K562 (cell line): ENCODE results near the gene HOXA11. TPM values are rescaled to one million over a fixed set of nuclear protein-coding genes. Genes with fewer than 3 reads are reported as not detected.

Experiments used
- ATAC-seq: fragments of 200-7000 bp; cut with Tn5 transposase; 3 replicates; pipeline ENCODE4 v1.9.1; 2020; ENCODE audit warnings: moderate library complexity
- BruUV-seq: library from RNA; stranded (reverse); fragments of 400-500 nt; replicated peaks from 2 replicates; lab custom pipeline; 2021; lab: Mats Ljungman, UMichigan
- CTCF ChIA-PET: fragments of 300-600 bp; formaldehyde crosslinking; extraction: SDS; loops from one replicate; lab custom pipeline; 2021; ENCODE audit warnings: low intra/inter-chr PET ratio; lab: Yijun Ruan, JAX
- POLR2A ChIA-PET: fragments of 300-600, 350-650 bp; sonication (Branson Sonifier 250); formaldehyde crosslinking; extraction: SDS; loops from one replicate; lab custom pipeline; 2021; ENCODE audit warnings: antibody characterized with exemption, inconsistent platforms; lab: Yijun Ruan, JAX
- DNase-seq, 4 experiments: peaks; one replicate each; pipeline versions ENCODE4 v3.0.0 to v3.0.0-alpha.2; 2011 to 2018; ENCODE audit warnings: low spot score in 3 of 4, mixed read lengths in 3 of 4; ENCODE audit errors: extremely low read depth in 1 of 4
- FAIRE-seq: peaks from 2 replicates; lab custom pipeline; 2011; peaks lifted over from hg19 to GRCh38; lab: Jason Lieb, UNC
- H2AFZ ChIP-seq: 2 replicates; pipeline ENCODE4 v1.6.0; 2011; ENCODE audit warnings: low read depth, low read length, control low read depth, inconsistent platforms
- H3K27ac ChIP-seq: fragments of 200-600 bp; 3 replicates; pipeline ENCODE4 v1.8.0; 2011; ENCODE audit warnings: low read depth, mild to moderate bottlenecking, control low read depth, inconsistent platforms, low read length, moderate library complexity, mixed read lengths; ENCODE audit errors: extremely low read depth
- H3K27me3 ChIP-seq, 2 experiments: fragments of 300-600 bp in 1 of 2; 2 replicates in 1 of 2; 3 replicates in 1 of 2; pipeline versions ENCODE4 v1.6.0 to v1.8.0; 2011; ENCODE audit warnings: inconsistent platforms in 2 of 2, low read length in 2 of 2, mild to moderate bottlenecking in 1 of 2, mixed read lengths in 1 of 2, moderate library complexity in 1 of 2; ENCODE audit not compliant: control insufficient read depth in 2 of 2, insufficient read depth in 2 of 2
- H3K36me3 ChIP-seq: fragments of 300-600 bp; 3 replicates; pipeline ENCODE4 v1.8.0; 2011; ENCODE audit warnings: mild to moderate bottlenecking, low read length, inconsistent platforms; ENCODE audit not compliant: control insufficient read depth, insufficient read depth
- H3K4me1 ChIP-seq, 2 experiments: fragments of 200-600 bp in 1 of 2; replicated peaks in 1 of 2; 2 replicates in 1 of 2; 3 replicates in 1 of 2; pipeline versions ENCODE4 v1.5.1 to v1.8.0; 2011; ENCODE audit warnings: inconsistent platforms in 2 of 2, low read length in 2 of 2, mild to moderate bottlenecking in 1 of 2, mixed read lengths in 1 of 2, moderate library complexity in 1 of 2; ENCODE audit not compliant: control insufficient read depth in 2 of 2, insufficient read depth in 2 of 2
- H3K4me2 ChIP-seq: 2 replicates; pipeline ENCODE4 v1.6.1; 2011; ENCODE audit warnings: low read length, control low read depth, inconsistent platforms, mixed read lengths; ENCODE audit not compliant: insufficient read depth
- H3K4me3 ChIP-seq: fragments of 200-600 bp; sonication (generic), shearing (Covaris generic); 2 replicates; pipeline ENCODE4 v1.5.1; 2016; ENCODE audit warnings: control low read depth, inconsistent platforms
- H3K79me2 ChIP-seq: fragments of 200-600 bp; 3 replicates; pipeline ENCODE4 v1.8.0; 2011; ENCODE audit warnings: low read length, inconsistent platforms; ENCODE audit not compliant: control insufficient read depth, insufficient read depth
- H3K9ac ChIP-seq, 2 experiments: 2 replicates each; pipeline versions ENCODE4 v1.6.0 to v1.6.1; 2011; ENCODE audit warnings: low read depth in 2 of 2, low read length in 2 of 2, control low read depth in 1 of 2, inconsistent platforms in 1 of 2, mild to moderate bottlenecking in 1 of 2, mixed read lengths in 1 of 2; ENCODE audit not compliant: insufficient read depth in 1 of 2
- H3K9me1 ChIP-seq: one replicate; pipeline ENCODE4 v1.6.0; 2011; ENCODE audit warnings: inconsistent platforms, mild to moderate bottlenecking, low read length, moderate library complexity; ENCODE audit not compliant: control insufficient read depth, insufficient read depth
- H3K9me3 ChIP-seq: replicated peaks from 2 replicates; pipeline ENCODE4 v1.5.1; 2011; ENCODE audit warnings: low read depth, low read length, inconsistent platforms; ENCODE audit not compliant: control insufficient read depth, insufficient read depth
- H4K20me1 ChIP-seq: replicated peaks from 2 replicates; pipeline ENCODE4 v1.6.1; 2011; ENCODE audit warnings: low read length, inconsistent platforms, mixed read lengths; ENCODE audit not compliant: control insufficient read depth, insufficient read depth
- BRD4 ChIP-seq: fragments of 200-600 bp; sonication (generic); IDR thresholded peaks from 2 replicates; pipeline ENCODE4 v1.6.1; 2017; ENCODE audit warnings: inconsistent platforms
- CCNT2 ChIP-seq: IDR thresholded peaks from 2 replicates; pipeline ENCODE4 v1.6.1; 2011; ENCODE audit warnings: borderline replicate concordance, low read depth, mild to moderate bottlenecking, moderate library complexity, mixed read lengths, low read length; ENCODE audit not compliant: insufficient read length; ENCODE audit errors: extremely low read depth
- CTCFL ChIP-seq: IDR thresholded peaks from 2 replicates; pipeline ENCODE4 v1.6.1; 2011; ENCODE audit warnings: borderline replicate concordance, low read depth, mild to moderate bottlenecking, moderate library complexity, low read length; ENCODE audit not compliant: insufficient read depth, poor library complexity, severe bottlenecking
- DACH1 ChIP-seq: fragments of 450-650 bp; IDR thresholded peaks from 2 replicates; pipeline ENCODE4 v1.6.1; 2018; ENCODE audit not compliant: partially characterized antibody
- DEAF1 ChIP-seq: fragments of 450-650 bp; formaldehyde crosslinking; IDR thresholded peaks from 2 replicates; pipeline ENCODE4 v1.4.0; 2020; ENCODE audit warnings: mild to moderate bottlenecking, moderate library complexity
- FUS ChIP-seq: fragments of 200-400 bp; formaldehyde crosslinking; optimal IDR thresholded peaks from 2 replicates; pipeline ENCODE3; 2017; ENCODE audit warnings: low read depth, low read length
- RBFOX2 ChIP-seq: fragments of 200-400 bp; formaldehyde crosslinking; IDR thresholded peaks from 2 replicates; pipeline ENCODE4 v1.6.1; 2017; ENCODE audit warnings: low read depth, mild to moderate bottlenecking, low read length, moderate library complexity
- SMAD2 ChIP-seq: fragments of 150-350 bp; IDR thresholded peaks from 2 replicates; pipeline ENCODE4 v1.6.1; 2014; ENCODE audit warnings: low read depth, mild to moderate bottlenecking, low read length
- SMARCE1 ChIP-seq: fragments of 450-650 bp; IDR thresholded peaks from 2 replicates; pipeline ENCODE4 v1.7.1; 2016; ENCODE audit warnings: mild to moderate bottlenecking
- SNIP1 ChIP-seq: fragments of 450-650 bp; IDR thresholded peaks from 2 replicates; pipeline ENCODE4 v1.7.1; 2017; ENCODE audit warnings: low read depth, mild to moderate bottlenecking
- ZNF165 ChIP-seq: fragments of 250-450 bp; sonication (Bioruptor Pico); IDR thresholded peaks from 2 replicates; pipeline ENCODE4 v1.4.0; 2020; ENCODE audit warnings: borderline replicate concordance
- ZNF239 ChIP-seq: fragments of 250-450 bp; sonication (Bioruptor Pico); IDR thresholded peaks from 2 replicates; pipeline ENCODE4 v1.4.0; 2020; ENCODE audit warnings: mild to moderate bottlenecking
- ZNF695 ChIP-seq: fragments of 450-650 bp; formaldehyde crosslinking; IDR thresholded peaks from 2 replicates; pipeline ENCODE4 v1.4.0; 2020; ENCODE audit warnings: mild to moderate bottlenecking, moderate library complexity
- ZZZ3 ChIP-seq: fragments of 450-650 bp; IDR thresholded peaks from 2 replicates; pipeline ENCODE4 v1.6.1; 2016; ENCODE audit warnings: antibody characterized with exemption, mild to moderate bottlenecking, moderate library complexity
- WGBS: fragments of 100-300 bp; shearing (Covaris generic); methylation state at CpG from one replicate; pipeline ENCODE4 v1.1.6; 2016; ENCODE audit warnings: low coverage, mixed read lengths; ENCODE audit not compliant: insufficient coverage; ENCODE audit errors: missing lambda C conversion rate; 5-methylcytosine and 5-hydroxymethylcytosine counted together
- in situ Hi-C: fragments of 300-500 bp; cut with MboI; formaldehyde crosslinking; loops from 4 replicates; pipeline ENCODE4 v1.15.0; 2018; ENCODE audit warnings: inconsistent platforms, mixed read lengths
- intact Hi-C: fragments of 100-400 bp; cut with micrococcal nuclease; formaldehyde crosslinking; loops from 2 replicates; pipeline ENCODE4 v1.14.2; 2022
- polyA plus RNA-seq, 8 experiments: library from polyadenylated mRNA; depleted of rRNA in 4 of 8; stranded (reverse) in 5 of 8; unstranded in 3 of 8; fragments of >200 nt; fragmentation: Nextera tagmentation in 2 of 8; fragmentation: Illumina TruSeq in 1 of 8; extraction: Ambion mirVana in 2 of 8; extraction: Trizol in 1 of 8; gene quantifications; 2 replicates each; pipeline versions ENCODE4 v1.2.1 to v1.2.3, GENCODE V29; 2011 to 2014; ENCODE audit warnings: inconsistent platforms in 1 of 8, missing spikeins in 1 of 8
- total RNA-seq, 7 experiments: library from RNA; depleted of rRNA in 6 of 7; stranded (reverse); fragments of >200 nt in 6 of 7; fragmentation: Illumina TruSeq in 2 of 7; extraction: Trizol in 2 of 7; gene quantifications; 2 replicates each; pipeline versions ENCODE4 v1.2.1 to v1.2.3, GENCODE V29; 2011 to 2021; ENCODE audit warnings: low replicate concordance in 1 of 7

HOXA11 gene
- total and polyA plus RNA-seq, 9 of the 15 experiments (the other 6 are each of a cell fraction or from before 2014, with no cell fraction given): not detected

- Histone ChIP-seq H3K9me3 (no peaks in the 10 kb centered on the region), H3K36me3 (no peaks in the 10 kb centered on the region), H3K9ac (no peak overlapping the region), H3K27ac (no peak overlapping the region), H3K9me1 (no peaks in the 10 kb centered on the region), H4K20me1 (no peaks in the 10 kb centered on the region), H3K4me1 (peaks cover 0 to 3% of the 10 kb centered on the region in 2 experiments; a peak in 1 of 5 replicates), H2AFZ (no peak overlapping the region), H3K79me2 (no peaks in the 10 kb centered on the region), H3K27me3 (peaks cover 30 to 73% of the 10 kb centered on the region in 2 experiments), H3K4me2 (no peak overlapping the region), H3K4me3 (no peak overlapping the region)
- CTCF ChIA-PET: no interaction called here
- no peak for FAIRE-seq
- in situ Hi-C loops (loop anchor here (25.0 kb wide), 3 partner anchors 660 to 1285 kb away; no protein-coding TSS in a partner anchor), intact Hi-C loops (no loop called here)
- no peak for DNase-seq
- ATAC-seq: no peak
- 5% methylated on average over 10 of the region's 10 CpGs for WGBS
- no TSS peak for BruUV-seq
- POLR2A ChIA-PET: no interaction called here
- TF ChIP-seq BRD4 (no peak), ZZZ3 (no peak), DEAF1 (CRISPR knock-in tag) (no peak), RBFOX2 (no peak), SMARCE1 (no peak), ZNF165 (no peak), CTCFL (no peak), FUS (no peak), SMAD2 (no peak), SNIP1 (no peak), ZNF239 (CRISPR knock-in tag) (no peak), DACH1 (no peak), ZNF695 (CRISPR knock-in tag) (no peak), CCNT2 (no peak)
- TF ChIP-seq, all 486 proteins: peak for 0
These were observed 12.7 kb downstream of the HOXA11 start for GRCh38 chr7:27172315-27172774.
